A673 (cell line): ENCODE measurements around the gene CYP3A7.

Experiments
- EZH2 ChIP-seq: fragments of 200-600 bp; sonication (generic); IDR thresholded peaks from 2 replicates; pipeline ENCODE4 v1.6.1; 2017; ENCODE audit warnings: borderline replicate concordance, low read depth, mild to moderate bottlenecking, mixed read lengths, antibody characterized with exemption, low read length; ENCODE audit not compliant: poor library complexity, severe bottlenecking
- TF ChIP-seq, protein P1 (sequence below): fragments of 300-800, 200-600 bp; sonication (generic); conservative IDR thresholded peaks from 2 replicates; pipeline ENCODE4 v1.5.1; 2017; ENCODE audit warnings: low read depth, mild to moderate bottlenecking, antibody characterized with exemption, low read length, moderate library complexity, mixed read lengths

DNA sequence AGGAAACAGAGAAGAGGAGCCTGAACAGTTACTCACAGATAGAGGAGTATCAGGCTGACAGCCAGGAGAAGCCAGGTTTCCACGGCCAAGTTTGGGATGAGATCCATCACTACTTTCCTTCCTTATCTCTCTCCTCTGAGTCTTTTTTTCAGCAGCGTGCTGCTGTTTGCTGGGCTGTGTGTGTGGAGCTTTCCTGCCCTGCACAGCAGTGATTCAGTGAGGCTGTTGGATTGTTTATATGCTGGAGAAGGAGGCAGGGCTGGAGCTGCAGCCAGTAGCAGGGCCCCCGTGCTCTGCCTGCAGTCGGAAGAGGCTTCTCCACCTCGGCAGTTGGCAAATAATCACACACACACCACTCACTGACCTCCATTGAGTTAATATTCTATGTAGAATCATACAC, at the start of gene CYP3A7:
- TF ChIP-seq, protein P1, sequence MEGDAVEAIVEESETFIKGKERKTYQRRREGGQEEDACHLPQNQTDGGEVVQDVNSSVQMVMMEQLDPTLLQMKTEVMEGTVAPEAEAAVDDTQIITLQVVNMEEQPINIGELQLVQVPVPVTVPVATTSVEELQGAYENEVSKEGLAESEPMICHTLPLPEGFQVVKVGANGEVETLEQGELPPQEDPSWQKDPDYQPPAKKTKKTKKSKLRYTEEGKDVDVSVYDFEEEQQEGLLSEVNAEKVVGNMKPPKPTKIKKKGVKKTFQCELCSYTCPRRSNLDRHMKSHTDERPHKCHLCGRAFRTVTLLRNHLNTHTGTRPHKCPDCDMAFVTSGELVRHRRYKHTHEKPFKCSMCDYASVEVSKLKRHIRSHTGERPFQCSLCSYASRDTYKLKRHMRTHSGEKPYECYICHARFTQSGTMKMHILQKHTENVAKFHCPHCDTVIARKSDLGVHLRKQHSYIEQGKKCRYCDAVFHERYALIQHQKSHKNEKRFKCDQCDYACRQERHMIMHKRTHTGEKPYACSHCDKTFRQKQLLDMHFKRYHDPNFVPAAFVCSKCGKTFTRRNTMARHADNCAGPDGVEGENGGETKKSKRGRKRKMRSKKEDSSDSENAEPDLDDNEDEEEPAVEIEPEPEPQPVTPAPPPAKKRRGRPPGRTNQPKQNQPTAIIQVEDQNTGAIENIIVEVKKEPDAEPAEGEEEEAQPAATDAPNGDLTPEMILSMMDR: no peak
- TF ChIP-seq EZH2: no peak
